SK-N-SH (cell line): ENCODE measurements around the gene ZG16B. TPM values are rescaled to one million over a fixed set of nuclear protein-coding genes. Genes with fewer than 3 reads are reported as not detected.

ENCODE experiments used
- CTCF ChIA-PET: fragments of 300-600, 350-600 bp; formaldehyde crosslinking; extraction: SDS; loops from one replicate; lab custom pipeline; 2021; lab: Yijun Ruan, JAX
- POLR2A ChIA-PET: fragments of 350-600 bp; sonication (Branson Sonifier 250); formaldehyde crosslinking; extraction: SDS; loops from one replicate; lab custom pipeline; 2020; ENCODE audit warnings: antibody characterized with exemption, inconsistent platforms; lab: Yijun Ruan, JAX
- DNase-seq: peaks from one replicate; pipeline ENCODE4 v3.0.0; 2012
- H2AFZ ChIP-seq: fragments of 200-600 bp; sonication (generic); 2 replicates; pipeline ENCODE4 v1.8.1; 2016; ENCODE audit warnings: antibody characterized with exemption, mild to moderate bottlenecking, low read depth
- H3F3A ChIP-seq: fragments of 200-600 bp; sonication (generic); replicated peaks from 2 replicates; pipeline ENCODE3; 2016; ENCODE audit warnings: antibody characterized with exemption, mild to moderate bottlenecking; ENCODE audit not compliant: insufficient read depth
- H3K27ac ChIP-seq, 2 experiments: fragments of 200-500 bp in 1 of 2; fragments of 200-600 bp in 1 of 2; sonication (Bioruptor generic) in 1 of 2; sonication (generic), shearing (Covaris generic) in 1 of 2; 2 replicates each; pipeline versions ENCODE4 v1.5.1 to v1.6.1; 2014 to 2016; ENCODE audit warnings: low read depth in 2 of 2, inconsistent platforms in 1 of 2, low read length in 1 of 2, mild to moderate bottlenecking in 1 of 2, mixed read lengths in 1 of 2
- H3K27me3 ChIP-seq: fragments of 200-600 bp; sonication (generic), shearing (Covaris generic); 2 replicates; pipeline ENCODE4 v1.6.1; 2016; ENCODE audit warnings: mixed run types; ENCODE audit not compliant: insufficient read depth
- H3K36me3 ChIP-seq, 2 experiments: fragments of 200-500 bp in 1 of 2; fragments of 200-600 bp in 1 of 2; sonication (Bioruptor generic) in 1 of 2; sonication (generic) in 1 of 2; replicated peaks in 1 of 2; 2 replicates each; pipeline versions ENCODE3 to v1.5.1; 2014 to 2016; ENCODE audit warnings: low read length in 1 of 2, mild to moderate bottlenecking in 1 of 2; ENCODE audit not compliant: insufficient read depth in 2 of 2, control insufficient read depth in 1 of 2
- H3K4me1 ChIP-seq, 2 experiments: fragments of 200-500 bp in 1 of 2; fragments of 200-600 bp in 1 of 2; sonication (Bioruptor generic) in 1 of 2; sonication (generic), shearing (Covaris generic) in 1 of 2; 2 replicates each; pipeline versions ENCODE4 v1.5.1 to v1.6.1; 2014 to 2016; ENCODE audit warnings: low read depth in 1 of 2, low read length in 1 of 2, mixed run types in 1 of 2; ENCODE audit not compliant: insufficient read depth in 2 of 2, control insufficient read depth in 1 of 2
- H3K4me2 ChIP-seq: fragments of 200-600 bp; sonication (generic), shearing (Covaris generic); 2 replicates; pipeline ENCODE4 v1.6.1; 2017; ENCODE audit warnings: mixed run types
- H3K4me3 ChIP-seq, 2 experiments: fragments of 200-500 bp in 1 of 2; fragments of 200-600 bp in 1 of 2; sonication (Bioruptor generic) in 1 of 2; sonication (generic), shearing (Covaris generic) in 1 of 2; 2 replicates each; pipeline versions ENCODE4 v1.5.1 to v1.8.1; 2014 to 2016; ENCODE audit warnings: low read depth in 2 of 2, inconsistent platforms in 1 of 2, low read length in 1 of 2, mild to moderate bottlenecking in 1 of 2, mixed read lengths in 1 of 2, moderate library complexity in 1 of 2
- H3K79me2 ChIP-seq: fragments of 200-600 bp; sonication (generic); 2 replicates; pipeline ENCODE4 v1.8.1; 2017; ENCODE audit warnings: mild to moderate bottlenecking; ENCODE audit not compliant: insufficient read depth
- H3K9ac ChIP-seq: fragments of 200-600 bp; sonication (generic); 2 replicates; pipeline ENCODE4 v1.6.1; 2017; ENCODE audit warnings: mixed run types
- H3K9me2 ChIP-seq: fragments of 200-600 bp; sonication (generic); 2 replicates; pipeline ENCODE4 v1.6.1; 2017; ENCODE audit warnings: mixed run types
- H3K9me3 ChIP-seq: fragments of 200-600 bp; sonication (generic); 2 replicates; pipeline ENCODE4 v1.6.1; 2017; ENCODE audit warnings: mixed run types, mild to moderate bottlenecking, moderate library complexity
- H4K20me1 ChIP-seq: fragments of 200-600 bp; sonication (generic); 2 replicates; pipeline ENCODE4 v1.6.1; 2017; ENCODE audit warnings: mild to moderate bottlenecking, mixed run types; ENCODE audit not compliant: insufficient read depth
- CHD2 ChIP-seq: fragments of 150-350 bp; IDR thresholded peaks from 2 replicates; pipeline ENCODE4 v1.6.1; 2018; ENCODE audit warnings: low read length; ENCODE audit not compliant: partially characterized antibody
- CTCF ChIP-seq: fragments of 200-600 bp; sonication (generic); IDR thresholded peaks from 2 replicates; pipeline ENCODE4 v1.6.1; 2017; ENCODE audit warnings: antibody characterized with exemption, mild to moderate bottlenecking, moderate library complexity
- ELF1 ChIP-seq: IDR thresholded peaks from 2 replicates; pipeline ENCODE4 v1.4.0; 2012
- FOSL2 ChIP-seq: IDR thresholded peaks from 2 replicates; pipeline ENCODE4 v1.4.0; 2012; ENCODE audit warnings: low read depth, mild to moderate bottlenecking, moderate library complexity, borderline replicate concordance
- FOXJ3 ChIP-seq: sonication (generic); formaldehyde crosslinking; IDR thresholded peaks from 2 replicates; pipeline ENCODE4 v1.5.1; 2020; ENCODE audit warnings: mild to moderate bottlenecking, missing genetic modification reagents
- JUND ChIP-seq: IDR thresholded peaks from 2 replicates; pipeline ENCODE4 v1.4.0; 2012
- MXI1 ChIP-seq: IDR thresholded peaks from 2 replicates; pipeline ENCODE4 v1.6.1; 2012; ENCODE audit warnings: mild to moderate bottlenecking, low read depth, low read length, improper control_type of control experiment
- NRF1 ChIP-seq: IDR thresholded peaks from 2 replicates; pipeline ENCODE4 v1.6.1; 2012; ENCODE audit warnings: low read depth, mild to moderate bottlenecking, low read length
- RAD21 ChIP-seq: IDR thresholded peaks from 2 replicates; pipeline ENCODE4 v1.6.1; 2012; ENCODE audit warnings: mild to moderate bottlenecking, low read length
- RCOR1 ChIP-seq: fragments of 150-350 bp; IDR thresholded peaks from 2 replicates; pipeline ENCODE4 v1.6.1; 2017; ENCODE audit warnings: antibody characterized with exemption, low read length
- REST ChIP-seq: IDR thresholded peaks from 2 replicates; pipeline ENCODE4 v1.6.1; 2012; ENCODE audit warnings: mild to moderate bottlenecking, low read depth, low read length, moderate library complexity
- SIN3A ChIP-seq: IDR thresholded peaks from 2 replicates; pipeline ENCODE4 v1.6.1; 2012; ENCODE audit warnings: low read depth, mild to moderate bottlenecking, low read length, moderate library complexity, borderline replicate concordance
- SMC3 ChIP-seq: IDR thresholded peaks from 2 replicates; pipeline ENCODE4 v1.6.1; 2012; ENCODE audit warnings: low read depth, low read length, improper control_type of control experiment
- TAF1 ChIP-seq: IDR thresholded peaks from 2 replicates; pipeline ENCODE4 v1.6.1; 2012; ENCODE audit warnings: low read depth, mild to moderate bottlenecking, low read length, moderate library complexity, borderline replicate concordance
- TCF12 ChIP-seq: IDR thresholded peaks from 2 replicates; pipeline ENCODE4 v1.4.0; 2012
- TEAD4 ChIP-seq: IDR thresholded peaks from 2 replicates; pipeline ENCODE4 v1.4.0; 2012; ENCODE audit warnings: mild to moderate bottlenecking, borderline replicate concordance; ENCODE audit not compliant: insufficient read depth
- USF2 ChIP-seq: fragments of 150-350 bp; IDR thresholded peaks from 2 replicates; pipeline ENCODE4 v1.6.1; 2017; ENCODE audit warnings: antibody characterized with exemption, low read length, low read depth, borderline replicate concordance
- YY1 ChIP-seq: IDR thresholded peaks from 2 replicates; pipeline ENCODE4 v1.4.0; 2012; ENCODE audit warnings: low read depth, mild to moderate bottlenecking
- ZBTB33 ChIP-seq: IDR thresholded peaks from 2 replicates; pipeline ENCODE4 v1.4.0; 2012; ENCODE audit warnings: low read depth, borderline replicate concordance
- WGBS: methylation state at CpG from one replicate; pipeline ENCODE4 v1.1.6; 2017; ENCODE audit warnings: low lambda C conversion rate; 5-methylcytosine and 5-hydroxymethylcytosine counted together
- polyA plus RNA-seq, 3 experiments: library from polyadenylated mRNA; depleted of rRNA; stranded (reverse); fragments of >200 nt; gene quantifications; 2 replicates each; pipeline ENCODE4 v1.2.3, GENCODE V29; 2012

ZG16B gene
- polyA plus RNA-seq, 1 of the 3 experiments (the other 2 are of a cell fraction): 0.26 TPM

GRCh38 chr16:2791174-2791573 is 38.9 kb upstream of the ZG16B start:
- Histone ChIP-seq H3K9ac (no peak overlapping the region), H3K27ac (no peak overlapping the region), H3K4me3 (no peak overlapping the region), H3K36me3 (no peaks in the 10 kb centered on the region), H3K4me2 (no peak overlapping the region), H4K20me1 (no peaks in the 10 kb centered on the region), H3K27me3 (peaks cover 7% of the 10 kb centered on the region; the same call in 1 of the 2 replicates), H3K9me2 (no peaks in the 10 kb centered on the region), H3K79me2 (no peaks in the 10 kb centered on the region), H3K4me1 (no peaks in the 10 kb centered on the region; a peak in 1 of 4 replicates), H3F3A (no peaks in the 10 kb centered on the region), H2AFZ (no peak overlapping the region), H3K9me3 (no peaks in the 10 kb centered on the region)
- ChIA-PET POLR2A (interaction anchor here (1.5 kb wide), 1 partner anchor 14 kb away, joined by 4 read pairs; the partner anchor contains the start of gene ELOB), CTCF (interaction anchor here (0.8 to 1.4 kb wide), 2 partner anchors 8 to 14 kb away, joined by 3 to 5 read pairs; no protein-coding TSS in a partner anchor)
- WGBS: 65% methylated on average over 7 of the region's 8 CpGs
- DNase-seq: no peak
- TF ChIP-seq FOXJ3 (no peak), USF2 (no peak), ELF1 (no peak), TAF1 (no peak), TEAD4 (no peak), ZBTB33 (no peak), SMC3 (no peak), MXI1 (no peak), SIN3A (no peak), RCOR1 (no peak), YY1 (no peak), CHD2 (no peak), JUND (no peak), CTCF (no peak), FOSL2 (no peak), RAD21 (no peak), REST (no peak), TCF12 (no peak), NRF1 (no peak)
